ENCODE measurements around the gene LCP2.

DNA sequence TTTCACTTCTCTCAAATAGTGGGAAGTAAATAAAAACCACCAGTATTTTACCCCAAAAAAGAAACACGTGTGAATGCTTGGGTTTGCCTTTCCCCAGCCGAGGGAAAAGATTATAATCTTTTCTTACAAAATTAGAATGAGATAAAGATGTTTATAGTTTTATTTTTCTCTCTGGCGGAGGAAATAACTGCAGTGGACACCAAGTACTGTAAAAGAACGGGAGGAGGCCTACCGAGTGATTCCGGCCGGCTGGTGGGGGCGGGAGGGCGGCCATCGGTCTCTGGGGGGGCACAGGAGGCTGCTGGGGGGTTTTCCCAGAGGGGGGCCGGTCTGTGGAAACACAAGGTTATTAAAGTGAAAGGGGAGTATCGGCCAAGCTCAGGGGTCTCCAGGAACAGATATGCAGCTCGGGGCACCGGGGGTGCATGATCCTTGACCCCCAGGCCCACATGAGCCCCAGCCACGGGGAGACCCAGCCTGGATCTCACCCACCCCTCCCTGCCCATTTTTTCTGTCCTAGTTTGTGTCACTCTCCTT is 29.4 kb downstream of the LCP2 start:
- TF ChIP-seq, protein P1, sequence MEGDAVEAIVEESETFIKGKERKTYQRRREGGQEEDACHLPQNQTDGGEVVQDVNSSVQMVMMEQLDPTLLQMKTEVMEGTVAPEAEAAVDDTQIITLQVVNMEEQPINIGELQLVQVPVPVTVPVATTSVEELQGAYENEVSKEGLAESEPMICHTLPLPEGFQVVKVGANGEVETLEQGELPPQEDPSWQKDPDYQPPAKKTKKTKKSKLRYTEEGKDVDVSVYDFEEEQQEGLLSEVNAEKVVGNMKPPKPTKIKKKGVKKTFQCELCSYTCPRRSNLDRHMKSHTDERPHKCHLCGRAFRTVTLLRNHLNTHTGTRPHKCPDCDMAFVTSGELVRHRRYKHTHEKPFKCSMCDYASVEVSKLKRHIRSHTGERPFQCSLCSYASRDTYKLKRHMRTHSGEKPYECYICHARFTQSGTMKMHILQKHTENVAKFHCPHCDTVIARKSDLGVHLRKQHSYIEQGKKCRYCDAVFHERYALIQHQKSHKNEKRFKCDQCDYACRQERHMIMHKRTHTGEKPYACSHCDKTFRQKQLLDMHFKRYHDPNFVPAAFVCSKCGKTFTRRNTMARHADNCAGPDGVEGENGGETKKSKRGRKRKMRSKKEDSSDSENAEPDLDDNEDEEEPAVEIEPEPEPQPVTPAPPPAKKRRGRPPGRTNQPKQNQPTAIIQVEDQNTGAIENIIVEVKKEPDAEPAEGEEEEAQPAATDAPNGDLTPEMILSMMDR (IDR thresholded peaks at IDR 0.05; ENCODE audit: borderline replicate concordance, extremely low read depth, low read length, poor library complexity, severe bottlenecking): no peak
- TF ChIP-seq EZH2 (IDR thresholded peaks at IDR 0.05; ENCODE audit: borderline replicate concordance, low read depth, low read length, severe bottlenecking): no peak

Measured in DND-41 (cell line).